ENCODE data around the gene SNX32.

Gene SNX32

GRCh38 chr11:65858681-65859087 lies 24.9 kb downstream of the SNX32 start:
- TF ChIP-seq CTCF (IDR thresholded peaks at IDR 0.05; ENCODE audit: insufficient read depth, low read length): no peak
- TF ChIP-seq, protein P1, sequence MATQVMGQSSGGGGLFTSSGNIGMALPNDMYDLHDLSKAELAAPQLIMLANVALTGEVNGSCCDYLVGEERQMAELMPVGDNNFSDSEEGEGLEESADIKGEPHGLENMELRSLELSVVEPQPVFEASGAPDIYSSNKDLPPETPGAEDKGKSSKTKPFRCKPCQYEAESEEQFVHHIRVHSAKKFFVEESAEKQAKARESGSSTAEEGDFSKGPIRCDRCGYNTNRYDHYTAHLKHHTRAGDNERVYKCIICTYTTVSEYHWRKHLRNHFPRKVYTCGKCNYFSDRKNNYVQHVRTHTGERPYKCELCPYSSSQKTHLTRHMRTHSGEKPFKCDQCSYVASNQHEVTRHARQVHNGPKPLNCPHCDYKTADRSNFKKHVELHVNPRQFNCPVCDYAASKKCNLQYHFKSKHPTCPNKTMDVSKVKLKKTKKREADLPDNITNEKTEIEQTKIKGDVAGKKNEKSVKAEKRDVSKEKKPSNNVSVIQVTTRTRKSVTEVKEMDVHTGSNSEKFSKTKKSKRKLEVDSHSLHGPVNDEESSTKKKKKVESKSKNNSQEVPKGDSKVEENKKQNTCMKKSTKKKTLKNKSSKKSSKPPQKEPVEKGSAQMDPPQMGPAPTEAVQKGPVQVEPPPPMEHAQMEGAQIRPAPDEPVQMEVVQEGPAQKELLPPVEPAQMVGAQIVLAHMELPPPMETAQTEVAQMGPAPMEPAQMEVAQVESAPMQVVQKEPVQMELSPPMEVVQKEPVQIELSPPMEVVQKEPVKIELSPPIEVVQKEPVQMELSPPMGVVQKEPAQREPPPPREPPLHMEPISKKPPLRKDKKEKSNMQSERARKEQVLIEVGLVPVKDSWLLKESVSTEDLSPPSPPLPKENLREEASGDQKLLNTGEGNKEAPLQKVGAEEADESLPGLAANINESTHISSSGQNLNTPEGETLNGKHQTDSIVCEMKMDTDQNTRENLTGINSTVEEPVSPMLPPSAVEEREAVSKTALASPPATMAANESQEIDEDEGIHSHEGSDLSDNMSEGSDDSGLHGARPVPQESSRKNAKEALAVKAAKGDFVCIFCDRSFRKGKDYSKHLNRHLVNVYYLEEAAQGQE (IDR thresholded peaks at IDR 0.05; ENCODE audit: insufficient replicate concordance, low read depth): no peak
- no peak for TF ChIP-seq SPI1 (IDR thresholded peaks at IDR 0.05; ENCODE audit: borderline replicate concordance, low read depth)
- no peak for TF ChIP-seq GABPA (IDR thresholded peaks at IDR 0.05; ENCODE audit: low read depth)
- TF ChIP-seq POLR2AphosphoS5 (IDR thresholded peaks at IDR 0.05; ENCODE audit: low read depth): no peak
- Histone ChIP-seq H3K27ac (replicated peaks) (peak overlapping the region; percentile 94), H3K27me3 (ENCODE audit: insufficient read depth, poor library complexity, severe bottlenecking) (no peaks in the 10 kb centered on the region), H3K4me3 (replicated peaks; ENCODE audit: insufficient read depth, low read length) (peak overlapping the region; percentile 91)
- DNase-seq (ENCODE audit: low read depth in 1 of 2, low spot score in 1 of 2): no peak

- peak; percentile 98 to 99 for DNase-seq (ENCODE audit: low read depth in 1 of 2, low spot score in 1 of 2)
- Histone ChIP-seq H3K27me3 (ENCODE audit: insufficient read depth, poor library complexity, severe bottlenecking) (no peaks in the 10 kb centered on the region), H3K27ac (replicated peaks) (peak overlapping the region; percentile 94), H3K4me3 (replicated peaks; ENCODE audit: insufficient read depth, low read length) (peak overlapping the region; percentile 91)
- TF ChIP-seq POLR2AphosphoS5 (IDR thresholded peaks at IDR 0.05; ENCODE audit: low read depth) (peak; percentile 41), CTCF (IDR thresholded peaks at IDR 0.05; ENCODE audit: insufficient read depth, low read length) (no peak), SPI1 (IDR thresholded peaks at IDR 0.05; ENCODE audit: borderline replicate concordance, low read depth) (peak; percentile 55; the same call in 1 of the 2 replicates)
Measured at GRCh38 chr11:65859095-65859811, 25.5 kb downstream of the SNX32 start.

DNA sequence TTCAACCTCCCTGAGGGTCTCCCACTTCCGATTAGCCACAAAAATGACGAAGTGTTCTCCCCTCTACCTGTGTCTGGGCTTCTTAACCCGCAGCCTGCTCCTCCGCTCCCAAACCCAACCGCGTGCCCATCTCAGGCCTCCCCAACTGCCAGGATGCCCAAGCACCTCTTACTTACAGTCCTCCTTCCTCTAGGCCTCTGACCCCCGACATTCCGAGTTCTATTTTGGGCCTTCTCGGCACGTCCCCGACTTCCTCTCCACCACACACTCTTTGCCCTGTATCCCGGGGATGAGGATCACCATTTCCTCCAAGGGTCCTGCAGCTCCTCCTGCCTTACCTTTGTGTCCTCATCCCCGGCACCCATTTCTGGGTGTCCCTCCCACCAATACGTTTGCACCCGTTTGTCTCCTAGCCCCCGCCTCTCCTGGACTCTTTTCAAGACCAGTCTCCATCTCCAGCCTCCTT lies 26.1 kb downstream of the SNX32 start:
- TF ChIP-seq POLR2AphosphoS5 (IDR thresholded peaks at IDR 0.05; ENCODE audit: low read depth): peak; percentile 13
- no peak for TF ChIP-seq GABPA (IDR thresholded peaks at IDR 0.05; ENCODE audit: low read depth)
- TF ChIP-seq, protein P1 (IDR thresholded peaks at IDR 0.05; ENCODE audit: insufficient replicate concordance, low read depth): no peak
- TF ChIP-seq SPI1 (IDR thresholded peaks at IDR 0.05; ENCODE audit: borderline replicate concordance, low read depth): peak; percentile 1; the same call in 1 of the 2 replicates
- TF ChIP-seq CTCF (IDR thresholded peaks at IDR 0.05; ENCODE audit: insufficient read depth, low read length): no peak
- peak overlapping the region; percentile 94 for H3K27ac ChIP-seq (replicated peaks)

More for the DNA sequence above, 26.1 kb downstream of the SNX32 start:
- Histone ChIP-seq H3K4me3 (replicated peaks; ENCODE audit: insufficient read depth, low read length) (peak overlapping the region; percentile 91), H3K27me3 (ENCODE audit: insufficient read depth, poor library complexity, severe bottlenecking) (no peaks in the 10 kb centered on the region)
- DNase-seq (ENCODE audit: low read depth in 1 of 2, low spot score in 1 of 2): no peak

Data from HL-60 (cell line).